ENCODE results near the gene ATRX. TPM values are rescaled to one million over a fixed set of nuclear protein-coding genes. Genes with fewer than 3 reads are reported as not detected.
"Not testable (repeated sequence)": the region's sequence is repeated elsewhere in the genome, so short reads cannot be mapped to it uniquely, and the experiment has no call there.

ATRX gene
- total and polyA plus RNA-seq, 3 donors from 2014 or later: 4.1 to 104 (median 84.4) TPM

DNA sequence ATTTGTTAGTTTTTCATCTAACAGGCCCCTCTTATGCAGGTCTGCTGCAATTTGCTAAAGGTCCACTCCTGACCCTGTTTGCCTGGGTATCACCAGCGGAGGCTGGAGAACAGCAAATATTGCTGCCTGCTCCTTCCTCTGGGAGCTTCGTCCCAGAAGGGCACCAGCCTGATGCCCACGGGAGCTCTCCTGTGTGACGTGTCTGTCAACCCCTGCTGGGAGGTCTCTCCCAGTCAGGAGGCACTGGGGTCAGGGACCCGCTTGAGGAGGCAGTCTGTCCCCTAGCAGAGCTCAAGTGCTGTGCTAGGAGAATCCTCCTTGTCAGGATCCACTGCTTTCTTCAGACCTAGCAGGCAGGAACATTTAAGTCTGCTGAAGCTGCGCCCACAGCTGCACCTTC is 30.5 kb downstream of the ATRX start:
- H3K4me3 ChIP-seq: no peak overlapping the region
- no peaks in the 10 kb centered on the region for H3K27me3 ChIP-seq
- intact Hi-C loops (cut with DNase I; ENCODE audit: low total_unique reads): no loop called here
- TF ChIP-seq, protein P1, sequence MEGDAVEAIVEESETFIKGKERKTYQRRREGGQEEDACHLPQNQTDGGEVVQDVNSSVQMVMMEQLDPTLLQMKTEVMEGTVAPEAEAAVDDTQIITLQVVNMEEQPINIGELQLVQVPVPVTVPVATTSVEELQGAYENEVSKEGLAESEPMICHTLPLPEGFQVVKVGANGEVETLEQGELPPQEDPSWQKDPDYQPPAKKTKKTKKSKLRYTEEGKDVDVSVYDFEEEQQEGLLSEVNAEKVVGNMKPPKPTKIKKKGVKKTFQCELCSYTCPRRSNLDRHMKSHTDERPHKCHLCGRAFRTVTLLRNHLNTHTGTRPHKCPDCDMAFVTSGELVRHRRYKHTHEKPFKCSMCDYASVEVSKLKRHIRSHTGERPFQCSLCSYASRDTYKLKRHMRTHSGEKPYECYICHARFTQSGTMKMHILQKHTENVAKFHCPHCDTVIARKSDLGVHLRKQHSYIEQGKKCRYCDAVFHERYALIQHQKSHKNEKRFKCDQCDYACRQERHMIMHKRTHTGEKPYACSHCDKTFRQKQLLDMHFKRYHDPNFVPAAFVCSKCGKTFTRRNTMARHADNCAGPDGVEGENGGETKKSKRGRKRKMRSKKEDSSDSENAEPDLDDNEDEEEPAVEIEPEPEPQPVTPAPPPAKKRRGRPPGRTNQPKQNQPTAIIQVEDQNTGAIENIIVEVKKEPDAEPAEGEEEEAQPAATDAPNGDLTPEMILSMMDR (IDR thresholded peaks at IDR 0.05): no peak
- TF ChIP-seq POLR2A (IDR thresholded peaks at IDR 0.05): no peak
- no peak overlapping the region for H3K27ac ChIP-seq
- H3K36me3 ChIP-seq (ENCODE audit: low read depth, missing control alignments): no peaks in the 10 kb centered on the region
- H3K9me3 ChIP-seq: no peaks in the 10 kb centered on the region
- DNase-seq: no peak
- WGBS, 2 donors: 100% methylated on average over 6 of the region's 6 CpGs; no CpG with 5 or more reads in 1 of the 2 donors
- H3K4me1 ChIP-seq: no peaks in the 10 kb centered on the region

DNA sequence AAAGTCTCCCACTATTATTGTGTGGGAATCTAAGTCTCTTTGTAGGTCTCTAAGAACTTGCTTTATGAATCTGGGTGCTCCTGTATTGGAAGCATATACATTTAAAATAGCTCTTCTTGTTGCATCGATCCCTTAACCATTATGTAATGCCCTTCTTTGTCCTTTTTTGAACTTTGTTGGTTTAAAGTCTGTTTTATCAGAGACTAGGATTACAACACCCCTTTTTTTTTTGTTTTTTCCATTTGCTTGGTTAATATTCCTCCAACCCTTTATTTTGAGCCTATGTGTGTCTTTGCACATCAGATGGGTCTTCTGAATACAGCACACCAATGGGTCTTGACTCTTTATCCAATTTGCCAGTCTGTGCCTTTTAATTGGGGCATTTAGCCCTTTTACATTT is 32.1 kb downstream of the ATRX start:
- DNase-seq; intact Hi-C loops (cut with DNase I; ENCODE audit: low total_unique reads); H3K27me3 ChIP-seq; H3K9me3 ChIP-seq; H3K4me1 ChIP-seq; H3K27ac ChIP-seq; H3K4me3 ChIP-seq; H3K36me3 ChIP-seq (ENCODE audit: low read depth, missing control alignments): not testable (repeated sequence)
- WGBS, 2 donors: 100% methylated on average over 1 of the region's 1 CpG

DNA sequence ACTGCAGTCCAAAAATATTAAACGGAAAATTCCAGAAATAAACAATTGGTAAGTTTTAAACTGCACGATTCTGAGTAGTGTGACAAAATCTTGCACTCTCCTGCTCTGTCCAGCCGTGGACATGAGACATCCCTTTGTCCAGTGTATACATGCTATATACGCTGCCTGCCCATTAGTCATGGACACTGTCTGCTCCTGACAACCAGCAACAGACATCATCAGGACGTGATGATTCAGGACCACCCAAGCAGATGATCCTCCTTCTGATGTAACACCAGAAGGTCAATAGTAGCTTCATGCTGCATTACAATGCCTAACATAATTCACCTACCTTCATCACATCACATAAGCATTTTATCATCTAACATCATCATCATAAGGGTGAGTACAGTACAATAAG is 36.3 kb downstream of the ATRX start:
- TF ChIP-seq POLR2A (IDR thresholded peaks at IDR 0.05): no peak
- TF ChIP-seq, protein P1 (IDR thresholded peaks at IDR 0.05): no peak
- Histone ChIP-seq H3K27ac (no peak overlapping the region), H3K27me3 (no peaks in the 10 kb centered on the region), H3K36me3 (ENCODE audit: low read depth, missing control alignments) (no peaks in the 10 kb centered on the region), H3K4me3 (no peak overlapping the region), H3K4me1 (no peaks in the 10 kb centered on the region), H3K9me3 (no peaks in the 10 kb centered on the region)
- intact Hi-C loops (cut with DNase I; ENCODE audit: low total_unique reads): no loop called here
- no peak for DNase-seq
- 69 to 89% methylated on average over 5 of the region's 5 CpGs for WGBS, 2 donors

DNA sequence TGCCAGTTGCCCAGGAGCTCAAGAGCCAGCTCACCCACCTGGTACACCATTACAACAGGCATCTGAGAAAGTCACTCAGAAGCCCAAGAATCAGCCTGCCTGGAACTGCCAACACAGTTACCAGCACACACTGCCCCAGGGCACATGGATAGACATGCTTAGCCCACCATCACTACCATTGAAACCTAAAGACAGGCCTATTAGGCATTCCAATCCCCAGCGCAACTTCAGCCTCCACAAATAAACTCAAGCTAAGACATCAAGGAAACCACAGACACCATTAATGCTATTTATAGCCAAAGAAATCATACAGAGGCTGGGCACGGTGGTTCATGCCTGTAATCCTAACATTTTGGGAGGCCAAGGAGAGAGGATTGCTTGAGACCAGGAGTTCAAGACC is 42.3 kb downstream of the ATRX start:
- no peaks in the 10 kb centered on the region for H3K36me3 ChIP-seq (ENCODE audit: low read depth, missing control alignments)
- intact Hi-C loops (cut with DNase I; ENCODE audit: low total_unique reads): no loop called here
- no peak for DNase-seq
- no peak overlapping the region for H3K4me3 ChIP-seq
- WGBS, 2 donors: 56 to 95% methylated on average over 2 of the region's 2 CpGs
- H3K27me3 ChIP-seq: no peaks in the 10 kb centered on the region
- H3K9me3 ChIP-seq: no peaks in the 10 kb centered on the region
- TF ChIP-seq, protein P1 (IDR thresholded peaks at IDR 0.05): no peak
- TF ChIP-seq POLR2A (IDR thresholded peaks at IDR 0.05): no peak
- no peaks in the 10 kb centered on the region for H3K4me1 ChIP-seq
- no peak overlapping the region for H3K27ac ChIP-seq

DNA sequence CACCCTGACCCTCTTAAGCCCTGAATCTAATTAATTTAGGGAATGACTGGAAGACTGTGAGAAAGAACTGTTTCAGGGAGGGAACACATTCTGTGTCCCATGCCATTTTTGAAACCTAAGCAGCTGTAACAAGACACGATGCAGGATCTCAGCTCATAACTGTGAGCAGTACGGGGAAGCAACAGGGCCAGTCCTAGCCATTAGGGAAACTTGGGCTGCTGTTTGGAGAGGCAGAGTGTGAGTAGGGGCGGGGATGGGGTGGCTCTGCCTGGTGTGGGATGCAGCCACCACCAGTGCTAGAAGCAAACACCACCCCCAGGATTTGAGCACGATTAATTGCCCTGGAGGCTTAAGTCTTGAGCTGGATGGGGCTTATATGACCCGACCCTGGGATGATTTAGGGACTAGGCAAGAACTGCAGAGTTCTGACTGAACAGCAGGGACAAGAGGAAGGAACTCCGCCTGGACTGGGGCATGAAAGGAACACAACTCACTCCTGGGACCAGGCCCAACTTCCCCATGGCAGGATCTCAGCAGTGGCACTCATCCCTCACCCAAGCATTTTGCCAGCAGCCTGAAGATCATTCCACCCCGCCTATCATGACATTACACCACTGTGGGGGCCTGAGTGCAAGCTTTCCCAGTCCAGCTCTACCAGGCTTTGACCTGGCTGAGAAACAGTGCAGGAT is 43.1 kb downstream of the ATRX start:
- no peaks in the 10 kb centered on the region for H3K4me1 ChIP-seq

More for the DNA sequence above, 43.1 kb downstream of the ATRX start:
- Histone ChIP-seq H3K4me3 (no peak overlapping the region), H3K27ac (no peak overlapping the region), H3K27me3 (no peaks in the 10 kb centered on the region), H3K9me3 (no peaks in the 10 kb centered on the region), H3K36me3 (ENCODE audit: low read depth, missing control alignments) (no peaks in the 10 kb centered on the region)
- TF ChIP-seq POLR2A (IDR thresholded peaks at IDR 0.05): no peak
- TF ChIP-seq, protein P1 (IDR thresholded peaks at IDR 0.05): no peak
- intact Hi-C loops (cut with DNase I; ENCODE audit: low total_unique reads): no loop called here
- WGBS, 2 donors: 55% methylated on average over 7 of the region's 7 CpGs; no CpG with 5 or more reads in 1 of the 2 donors
- no peak for DNase-seq

Data from testis (tissue), 3 donors.